GM23248 (cell line): Measurements from ENCODE around the gene KCND1. TPM values are rescaled to one million over a fixed set of nuclear protein-coding genes. Genes with fewer than 3 reads are reported as not detected.

ENCODE experiments used
- DNase-seq: peaks from one replicate; pipeline ENCODE4 v3.0.0-alpha.2; 2015
- H2AFZ ChIP-seq: fragments of 200-600 bp; sonication (generic); 2 replicates; pipeline ENCODE4 v1.6.1; 2016; ENCODE audit warnings: antibody characterized with exemption
- H3F3A ChIP-seq: fragments of 200-600 bp; sonication (generic); 2 replicates; pipeline ENCODE4 v1.6.1; 2016; ENCODE audit warnings: mild to moderate bottlenecking, antibody characterized with exemption, mixed run types; ENCODE audit not compliant: insufficient read depth
- H3K27ac ChIP-seq: fragments of 200-600 bp; sonication (generic); 2 replicates; pipeline ENCODE4 v1.5.1; 2016; ENCODE audit warnings: mild to moderate bottlenecking
- H3K27me3 ChIP-seq: fragments of 200-600 bp; sonication (generic); replicated peaks from 2 replicates; pipeline ENCODE4 v1.6.1; 2016; ENCODE audit warnings: mild to moderate bottlenecking; ENCODE audit not compliant: insufficient read depth
- H3K36me3 ChIP-seq: fragments of 200-600 bp; sonication (generic); 2 replicates; pipeline ENCODE4 v1.6.1; 2016; ENCODE audit warnings: low read depth, mild to moderate bottlenecking
- H3K4me1 ChIP-seq: fragments of 200-600 bp; sonication (generic); 2 replicates; pipeline ENCODE4 v1.6.1; 2016; ENCODE audit warnings: mild to moderate bottlenecking; ENCODE audit not compliant: insufficient read depth
- H3K4me2 ChIP-seq: fragments of 200-600 bp; sonication (generic); one replicate; pipeline ENCODE4 v1.6.1; 2016; ENCODE audit warnings: mild to moderate bottlenecking; ENCODE audit not compliant: unreplicated experiment
- H3K4me3 ChIP-seq: fragments of 200-600 bp; sonication (generic); 2 replicates; pipeline ENCODE4 v1.5.1; 2016; ENCODE audit warnings: mild to moderate bottlenecking
- H3K79me2 ChIP-seq: fragments of 200-600 bp; sonication (generic); 2 replicates; pipeline ENCODE4 v1.6.1; 2016; ENCODE audit warnings: mild to moderate bottlenecking; ENCODE audit not compliant: insufficient read depth
- H3K9ac ChIP-seq: fragments of 200-600 bp; sonication (generic); 2 replicates; pipeline ENCODE4 v1.6.1; 2016; ENCODE audit warnings: mild to moderate bottlenecking
- H3K9me2 ChIP-seq: fragments of 200-600 bp; sonication (generic); 2 replicates; pipeline ENCODE4 v1.6.1; 2016; ENCODE audit warnings: mixed run types, mild to moderate bottlenecking, moderate library complexity; ENCODE audit not compliant: insufficient read depth
- H3K9me3 ChIP-seq: fragments of 200-600 bp; sonication (generic); one replicate; pipeline ENCODE4 v1.6.1; 2017; ENCODE audit warnings: low read depth
- H4K20me1 ChIP-seq: fragments of 200-600 bp; sonication (generic); 2 replicates; pipeline ENCODE4 v1.6.0; 2016; ENCODE audit not compliant: insufficient read depth
- EZH2 ChIP-seq: fragments of 200-600 bp; sonication (generic); IDR thresholded peaks from 2 replicates; pipeline ENCODE4 v1.6.1; 2018; ENCODE audit warnings: antibody characterized with exemption, mild to moderate bottlenecking; ENCODE audit not compliant: insufficient read depth, poor library complexity, severe bottlenecking
- EZH2phosphoT487 ChIP-seq: fragments of 200-600 bp; sonication (generic); IDR thresholded peaks from 2 replicates; pipeline ENCODE4 v1.6.1; 2018; ENCODE audit warnings: antibody characterized with exemption, moderate library complexity, mild to moderate bottlenecking, low read depth; ENCODE audit not compliant: insufficient read depth
- WGBS, 2 experiments: methylation state at CpG; one replicate each; pipeline ENCODE4 v1.1.6; 2015 to 2017; ENCODE audit warnings: low lambda C conversion rate in 2 of 2, low coverage in 1 of 2; ENCODE audit errors: missing lambda C conversion rate in 2 of 2; 5-methylcytosine and 5-hydroxymethylcytosine counted together
- in situ Hi-C: fragments of 300-500 bp; cut with MboI; formaldehyde crosslinking; loops from 2 replicates; pipeline ENCODE4 v1.15.0; 2020
- polyA plus RNA-seq: library from polyadenylated mRNA; unstranded; fragments of >200 nt; fragmentation: Nextera tagmentation; extraction: Ambion mirVana; gene quantifications from 2 replicates; pipeline ENCODE4 v1.2.1, GENCODE V29; 2016
- total RNA-seq: library from RNA; depleted of rRNA; stranded (reverse); fragments of >200 nt; shearing (Covaris generic); gene quantifications from 2 replicates; pipeline ENCODE4 v1.2.3, GENCODE V29; 2014

Gene KCND1
- total and polyA plus RNA-seq, 2 experiments from 2014 or later: 0.65 to 0.69 TPM

DNA sequence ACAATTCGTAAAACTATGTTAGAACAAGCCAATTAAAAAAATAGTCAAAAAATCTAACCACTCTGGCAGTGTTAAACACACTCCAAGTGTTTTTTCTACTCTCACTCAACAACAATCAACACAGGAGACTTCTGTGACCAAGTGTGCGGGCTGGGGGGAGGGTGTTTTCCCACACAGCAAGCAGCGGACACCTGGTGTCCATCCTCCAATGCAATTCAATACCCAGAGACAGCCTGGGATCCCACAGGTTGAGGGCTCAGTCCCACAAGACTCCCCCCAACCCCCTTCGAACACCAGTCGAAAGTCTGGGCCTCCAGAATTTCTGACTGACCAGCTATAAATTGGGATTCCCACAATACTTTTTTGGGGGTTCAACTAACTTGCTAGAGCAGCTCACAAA is 44.5 kb downstream of the KCND1 start:
- in situ Hi-C loops: loop anchor here (25.0 kb wide), 1 partner anchor 110 kb away; the partner anchor contains the start of gene TFE3
- Histone ChIP-seq H3K9me3 (no peaks in the 10 kb centered on the region), H3F3A (no peaks in the 10 kb centered on the region), H3K27me3 (no peaks in the 10 kb centered on the region), H4K20me1 (no peaks in the 10 kb centered on the region), H3K4me2 (no peak overlapping the region), H3K4me1 (no peaks in the 10 kb centered on the region), H3K9ac (no peak overlapping the region), H3K79me2 (peaks cover 24% of the 10 kb centered on the region), H3K27ac (no peak overlapping the region), H3K36me3 (no peaks in the 10 kb centered on the region), H3K9me2 (no peaks in the 10 kb centered on the region), H3K4me3 (no peak overlapping the region), H2AFZ (no peak overlapping the region)
- TF ChIP-seq EZH2phosphoT487 (no peak), EZH2 (no peak)
- DNase-seq: no peak
- 97 to 100% methylated on average over 5 of the region's 5 CpGs for WGBS, 2 experiments

DNA sequence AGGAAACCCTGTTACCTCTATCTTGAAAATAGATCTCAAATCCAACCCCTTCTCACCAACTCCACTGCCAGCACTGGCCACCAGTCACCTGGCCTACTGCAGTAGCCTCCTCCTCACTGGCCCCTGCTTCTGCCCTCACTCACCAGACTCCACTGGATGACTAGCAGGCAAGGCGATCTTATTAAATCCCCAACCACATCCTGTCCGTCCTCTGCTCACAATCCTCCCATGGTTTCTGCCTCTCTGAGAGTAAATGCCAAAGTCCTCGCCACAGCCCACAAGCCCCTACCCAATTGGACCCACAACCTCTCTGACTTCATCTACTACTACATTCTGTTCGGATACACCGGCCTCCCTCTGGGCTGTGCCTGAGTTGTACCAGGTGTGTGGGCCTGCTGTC is 47.4 kb downstream of the KCND1 start:
- H3K4me1 ChIP-seq: peaks cover 9% of the 10 kb centered on the region; the same call in 1 of the 2 replicates
- WGBS, 2 experiments: 93 to 100% methylated on average over 5 of the region's 5 CpGs
- DNase-seq: no peak
- H3K9me3 ChIP-seq: no peaks in the 10 kb centered on the region
- TF ChIP-seq EZH2phosphoT487 (no peak), EZH2 (no peak)
- H3F3A ChIP-seq: peaks cover 20% of the 10 kb centered on the region
- peaks cover 24% of the 10 kb centered on the region for H3K79me2 ChIP-seq
- H4K20me1 ChIP-seq: no peaks in the 10 kb centered on the region
- no peak overlapping the region for H3K4me3 ChIP-seq
- H3K9me2 ChIP-seq: no peaks in the 10 kb centered on the region
- no peak overlapping the region for H3K9ac ChIP-seq
- H3K4me2 ChIP-seq: no peak overlapping the region
- no peaks in the 10 kb centered on the region for H3K36me3 ChIP-seq
- H2AFZ ChIP-seq: no peak overlapping the region
- no peak overlapping the region for H3K27ac ChIP-seq
- H3K27me3 ChIP-seq: no peaks in the 10 kb centered on the region
- in situ Hi-C loops: loop anchor here (25.0 kb wide), 1 partner anchor 262 kb away; no protein-coding TSS in a partner anchor

DNA sequence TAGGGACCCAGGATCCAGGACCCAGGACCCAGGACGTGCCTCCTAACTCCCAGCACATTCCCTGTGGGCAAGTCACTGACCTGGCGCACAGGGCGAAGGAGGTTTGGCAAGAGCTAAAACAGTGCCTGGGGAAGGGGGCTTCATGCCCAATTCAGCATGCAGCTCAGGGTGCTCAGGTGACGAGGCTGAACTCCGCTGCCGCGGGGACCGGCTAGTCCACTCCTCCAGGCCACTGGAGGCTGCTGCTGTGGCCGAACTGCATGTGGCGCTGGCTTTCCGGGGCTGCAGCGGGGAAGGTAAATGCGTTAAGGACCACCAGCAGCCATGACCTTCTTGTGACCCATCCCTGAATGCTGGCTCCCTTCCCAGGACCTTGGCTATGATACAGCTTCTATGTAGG is 47.9 kb downstream of the KCND1 start:
- H3F3A ChIP-seq: peaks cover 22% of the 10 kb centered on the region
- no peak overlapping the region for H3K4me3 ChIP-seq
- no peak for DNase-seq
- no peaks in the 10 kb centered on the region for H3K9me3 ChIP-seq
- H3K27me3 ChIP-seq: no peaks in the 10 kb centered on the region
- in situ Hi-C loops: loop anchor here (25.0 kb wide), 1 partner anchor 261 kb away; no protein-coding TSS in a partner anchor
- peaks cover 23% of the 10 kb centered on the region for H3K79me2 ChIP-seq
- H4K20me1 ChIP-seq: no peaks in the 10 kb centered on the region
- TF ChIP-seq EZH2 (no peak), EZH2phosphoT487 (no peak)
- H3K9ac ChIP-seq: no peak overlapping the region
- H2AFZ ChIP-seq: no peak overlapping the region
- H3K9me2 ChIP-seq: no peaks in the 10 kb centered on the region
- no peak overlapping the region for H3K27ac ChIP-seq
- H3K36me3 ChIP-seq: no peaks in the 10 kb centered on the region
- H3K4me2 ChIP-seq: no peak overlapping the region
- peaks cover 12% of the 10 kb centered on the region; the same call in 1 of the 2 replicates for H3K4me1 ChIP-seq
- 98 to 100% methylated on average over 1 to 11 of the region's 13 CpGs for WGBS, 2 experiments

DNA sequence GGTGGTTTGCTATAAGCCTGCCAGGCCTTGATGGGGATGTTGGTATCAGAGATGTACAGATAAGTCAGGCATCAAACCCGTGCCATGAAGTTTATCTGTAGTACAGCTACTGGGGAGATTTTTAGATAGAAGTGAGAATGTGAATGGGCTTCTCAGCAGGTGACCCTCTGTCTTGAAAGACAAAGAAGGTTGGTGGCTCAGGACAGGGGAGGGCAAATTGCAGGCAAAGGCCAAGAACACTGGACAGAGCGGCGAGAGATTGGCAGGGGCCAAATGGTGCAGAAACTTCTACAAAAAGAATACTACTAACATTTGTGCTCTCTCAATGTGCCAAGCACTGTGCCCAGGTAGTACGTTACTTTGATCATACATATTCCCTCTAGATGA is 50.9 kb downstream of the KCND1 start:
- Histone ChIP-seq H3K36me3 (no peaks in the 10 kb centered on the region), H3K27me3 (no peaks in the 10 kb centered on the region), H3F3A (peaks cover 27% of the 10 kb centered on the region), H4K20me1 (no peaks in the 10 kb centered on the region), H3K9me2 (no peaks in the 10 kb centered on the region), H3K9ac (no peak overlapping the region), H3K4me3 (no peak overlapping the region), H2AFZ (no peak overlapping the region), H3K4me2 (no peak overlapping the region), H3K9me3 (no peaks in the 10 kb centered on the region), H3K27ac (no peak overlapping the region), H3K79me2 (no peaks in the 10 kb centered on the region), H3K4me1 (peaks cover 12% of the 10 kb centered on the region; the same call in 1 of the 2 replicates)
- WGBS, 2 experiments: 89 to 93% methylated on average over 3 to 4 of the region's 4 CpGs
- in situ Hi-C loops: loop anchor here (25.0 kb wide), 1 partner anchor 258 kb away; no protein-coding TSS in a partner anchor
- TF ChIP-seq EZH2phosphoT487 (no peak), EZH2 (no peak)
- DNase-seq: no peak
